Activated CD4-positive, alpha-beta T cell treated with anti-CD3 and anti-CD28 coated beads for 4 hours (primary cell): ENCODE data around the gene STAT5A.

ENCODE experiments used
- DNase-seq, 2 donors: peaks; one replicate each; pipeline ENCODE4 v3.0.0-alpha.2; 2020

STAT5A gene

DNA sequence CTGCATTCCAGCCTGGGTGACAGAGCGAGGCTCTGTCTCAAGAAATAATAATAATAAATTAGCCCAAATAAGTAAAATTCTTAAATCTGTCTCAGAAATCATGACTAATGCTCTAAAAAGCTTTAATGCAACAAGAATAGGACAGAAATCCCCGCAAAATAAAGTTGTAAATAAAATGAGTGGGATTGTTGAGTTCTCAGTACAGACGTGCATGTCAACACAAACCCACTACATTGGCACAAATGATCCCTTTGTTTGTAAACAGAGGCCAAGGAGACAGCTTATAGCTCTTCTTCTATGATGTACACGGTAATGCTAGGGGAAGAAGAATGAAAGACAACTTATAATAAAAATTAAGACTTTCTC lies 18.1 kb upstream of the STAT5A start:
- DNase-seq = no peak

GRCh38 chr17:42270596-42270995 lies 17.7 kb upstream of the STAT5A start:
- DNase-seq = no peak

DNA sequence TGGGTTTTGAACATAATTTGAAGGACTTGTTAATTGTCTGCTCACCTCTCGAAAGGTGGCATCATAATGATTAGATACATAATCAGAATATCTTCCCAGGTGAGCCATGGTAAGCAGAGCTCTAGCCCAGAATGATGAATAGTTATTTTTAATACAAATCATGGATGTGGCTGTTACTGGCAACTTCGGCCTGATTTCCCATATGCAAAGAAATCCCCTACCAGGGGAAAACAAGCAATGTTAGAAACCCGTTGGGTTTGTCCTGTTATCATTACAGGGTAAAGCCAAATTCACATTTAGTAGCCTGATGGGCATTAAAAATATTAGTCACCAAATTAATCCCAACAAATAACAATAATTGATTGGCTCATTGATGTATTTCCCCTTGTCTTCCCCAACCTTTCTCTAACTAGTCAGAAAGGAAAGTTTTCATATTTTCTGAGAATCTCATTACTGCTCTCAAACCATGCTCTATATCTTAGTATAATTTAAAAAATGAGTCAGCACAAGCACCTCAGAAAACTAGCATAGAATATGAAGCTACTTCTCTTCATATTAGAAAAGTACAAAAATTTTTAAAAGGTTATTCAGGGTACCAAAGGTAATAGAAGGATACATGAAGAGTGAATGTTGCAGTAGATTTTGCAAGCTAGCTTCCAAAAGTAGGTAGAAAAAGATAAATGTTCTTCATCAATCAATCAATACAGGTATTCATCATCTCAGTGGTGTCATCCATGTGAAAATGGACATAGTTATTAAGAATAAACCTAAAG lies 17.1 kb upstream of the STAT5A start:
- DNase-seq = no peak

- DNase-seq = no peak
Observed at GRCh38 chr17:42271779-42272035, 16.6 kb upstream of the STAT5A start.

DNA sequence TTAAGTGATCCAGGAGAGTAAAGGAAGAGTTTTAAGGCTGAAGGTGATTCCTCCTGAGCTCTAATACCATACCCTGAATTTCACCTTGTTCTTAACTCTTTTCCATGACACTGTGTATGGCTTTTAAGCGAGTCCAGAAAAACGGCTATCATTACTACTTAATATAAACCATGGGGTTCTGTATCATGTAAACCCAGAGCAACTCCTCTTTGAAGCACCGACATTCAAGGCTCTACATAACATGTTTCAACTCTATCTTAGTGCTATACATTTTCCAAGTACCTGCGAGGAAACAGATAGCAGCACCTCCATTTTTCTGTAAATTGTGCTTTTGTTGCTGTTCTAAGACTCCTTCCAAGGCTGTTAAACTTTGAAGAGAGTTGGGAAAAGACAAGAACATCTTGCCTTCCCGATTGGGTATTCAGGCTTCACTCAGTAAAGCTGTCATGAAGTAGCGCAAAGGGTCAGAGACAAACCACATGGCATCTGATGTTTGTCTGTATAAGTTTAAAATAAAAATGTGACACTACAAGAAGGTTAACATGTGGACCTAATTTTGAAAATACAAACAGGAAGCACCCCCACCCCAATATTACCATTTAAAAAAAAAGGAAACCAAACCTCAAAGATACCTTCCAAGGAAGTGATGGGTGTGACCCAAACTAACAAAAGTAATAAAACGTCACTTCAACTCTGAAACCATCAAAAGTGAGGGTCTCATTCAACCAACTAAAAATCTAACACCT lies 16.0 kb upstream of the STAT5A start:
- no peak for DNase-seq

DNA sequence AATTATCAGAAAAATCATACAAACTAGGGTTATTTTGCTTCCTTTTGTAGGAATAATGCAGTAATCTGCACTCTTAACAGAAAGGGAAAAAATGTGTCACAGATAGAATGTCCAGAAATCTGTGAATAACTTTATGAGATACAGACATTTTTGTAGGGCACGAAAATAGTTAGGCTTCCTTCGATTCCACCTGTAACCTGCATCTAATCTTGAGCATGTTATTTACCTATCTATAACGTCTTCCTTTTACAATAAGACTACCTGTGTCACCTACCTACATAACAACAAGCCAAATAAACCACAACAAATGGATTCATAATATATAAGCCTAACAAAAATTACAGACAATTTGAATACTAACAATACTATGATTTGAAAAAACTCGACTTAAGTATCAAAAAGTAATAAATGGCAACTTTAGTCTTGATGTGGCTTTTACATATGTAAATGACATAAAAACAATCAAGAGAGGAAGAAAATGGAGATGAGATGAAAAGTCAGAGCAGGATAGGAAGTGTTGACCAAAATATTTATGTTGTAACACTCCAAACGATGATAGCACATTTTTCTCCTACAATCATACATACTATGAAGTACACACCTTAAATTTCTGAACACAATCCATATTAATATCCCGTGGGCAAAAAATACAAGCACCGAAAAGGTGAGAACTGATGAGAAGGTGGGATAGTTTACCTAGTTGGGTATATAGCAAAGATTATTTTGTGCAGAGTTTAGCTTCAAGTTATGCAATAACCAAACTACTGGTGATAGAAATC lies 14.6 kb upstream of the STAT5A start:
- no peak for DNase-seq

GRCh38 chr17:42274253-42274542 lies 14.1 kb upstream of the STAT5A start:
- DNase-seq = no peak

DNA sequence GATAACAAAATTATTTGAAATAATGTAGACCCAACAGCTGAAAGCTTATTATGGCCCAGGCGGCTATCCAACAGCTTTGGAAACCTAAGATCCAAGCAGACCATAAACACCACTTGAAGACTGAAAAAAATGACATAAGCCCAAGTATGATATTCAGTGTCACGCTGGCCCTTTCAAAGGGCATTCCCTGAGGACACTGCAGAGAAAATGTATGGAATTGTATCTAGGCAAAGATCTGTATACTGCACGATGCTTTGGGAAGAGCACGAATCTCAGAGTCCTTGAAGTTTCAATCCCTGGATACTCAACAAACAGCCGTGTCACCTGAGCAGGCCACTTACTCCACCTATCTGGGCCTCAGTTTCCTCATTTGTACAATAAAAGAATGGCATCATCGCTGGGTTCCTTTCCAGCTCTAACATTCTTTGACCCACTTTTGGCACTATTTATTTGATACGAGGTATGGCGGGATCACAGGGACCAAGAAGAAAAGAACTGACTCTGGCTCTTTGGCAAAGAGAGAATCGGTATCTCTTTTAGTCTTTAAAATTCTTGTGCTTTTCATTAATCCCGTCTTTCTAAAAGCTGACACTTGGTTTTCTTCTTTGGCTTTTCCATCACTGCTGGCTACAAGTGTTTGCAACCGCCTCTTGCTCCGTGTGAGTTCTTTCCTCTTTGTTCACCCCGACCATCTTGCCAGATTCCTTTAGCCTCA lies 13.3 kb upstream of the STAT5A start:
- no peak for DNase-seq

GRCh38 chr17:42275527-42276358 lies 12.6 kb upstream of the STAT5A start:
- peak; percentile 53 to 54 for DNase-seq

- DNase-seq = peak; percentile 59 to 65
Observed at GRCh38 chr17:42276359-42276608, 12.0 kb upstream of the STAT5A start, which contains the start of gene STAT5B. TSS of gene STAT5B (minus strand) at chr17:42276391. CDS start at chr17:42232127, 44,264 bp downstream.

GRCh38 chr17:42276609-42277341 lies 11.5 kb upstream of the STAT5A start:
- DNase-seq = peak; percentile 37 to 41

GRCh38 chr17:42277342-42277712 lies 11.0 kb upstream of the STAT5A start:
- DNase-seq = no peak

DNA sequence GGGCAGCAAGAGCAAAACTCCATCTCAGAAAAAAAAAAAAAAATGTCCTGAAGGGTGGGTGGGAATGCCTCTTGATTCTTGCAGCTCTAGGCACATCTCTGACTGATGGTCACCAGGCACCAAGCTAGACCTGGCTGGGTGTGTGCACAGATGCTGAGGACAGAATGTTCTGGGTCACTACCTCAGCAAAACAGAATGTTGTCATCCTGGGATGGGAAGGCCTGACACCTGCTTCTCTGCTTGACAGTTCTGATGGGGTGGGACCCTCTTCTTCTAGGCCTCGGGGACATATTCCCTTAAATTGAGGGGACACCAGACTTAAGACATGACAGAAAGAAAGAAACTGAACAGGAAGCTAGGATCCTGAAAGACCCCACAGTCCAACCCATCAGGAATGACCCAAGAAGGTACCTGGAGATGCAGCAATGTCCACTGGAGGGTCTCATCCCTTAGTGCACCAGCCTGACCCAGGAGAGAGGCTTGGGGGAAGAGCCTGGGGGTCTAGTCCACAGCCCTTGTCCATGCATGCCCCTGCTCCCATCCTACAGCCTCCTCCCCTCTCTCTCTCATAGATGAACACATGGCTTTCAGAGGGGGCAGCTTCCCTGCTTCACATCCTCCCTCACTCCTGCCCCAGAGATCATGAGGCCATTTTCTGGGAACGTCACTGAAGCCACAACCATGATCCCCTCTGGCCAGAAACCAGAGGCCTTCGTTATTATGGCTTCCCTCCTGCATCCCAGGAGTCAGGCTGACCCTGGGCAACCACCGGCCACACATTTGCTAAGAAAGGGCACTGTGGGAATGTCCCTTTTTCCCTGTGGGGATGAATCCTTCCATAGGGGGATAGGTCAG lies 8.3 kb upstream of the STAT5A start:
- DNase-seq = no peak

- no peak for DNase-seq
Observed at GRCh38 chr17:42281571-42282096, 6.7 kb upstream of the STAT5A start.

DNA sequence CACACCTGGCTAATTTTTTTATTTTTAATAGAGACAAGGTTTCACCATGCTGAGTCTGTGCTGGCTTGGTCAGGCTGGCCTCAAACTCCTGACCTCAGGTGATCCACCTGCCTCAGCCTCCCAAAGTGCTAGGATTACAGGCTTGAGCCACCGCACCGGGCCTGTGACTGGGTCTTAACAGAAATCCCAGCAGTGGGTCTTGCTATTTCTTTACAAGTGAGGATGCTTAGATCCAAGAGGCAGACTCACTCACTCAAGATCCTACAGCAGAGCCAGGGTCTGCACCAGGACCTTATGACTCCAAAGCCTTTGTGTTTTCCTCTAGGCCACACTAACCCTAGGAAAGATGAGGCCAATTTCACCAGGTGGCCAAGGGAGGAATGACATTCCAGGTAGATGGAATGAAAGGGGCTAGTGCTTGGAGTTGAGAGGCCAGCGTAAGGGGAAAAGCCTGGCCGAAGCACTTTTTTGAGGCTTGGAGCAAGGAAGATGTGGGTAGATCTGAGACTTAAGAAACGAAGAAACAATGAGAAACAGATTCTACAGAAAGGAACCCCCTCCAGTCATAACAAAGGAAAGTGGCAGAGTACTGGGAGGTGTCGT lies 5.7 kb upstream of the STAT5A start:
- no peak for DNase-seq

DNA sequence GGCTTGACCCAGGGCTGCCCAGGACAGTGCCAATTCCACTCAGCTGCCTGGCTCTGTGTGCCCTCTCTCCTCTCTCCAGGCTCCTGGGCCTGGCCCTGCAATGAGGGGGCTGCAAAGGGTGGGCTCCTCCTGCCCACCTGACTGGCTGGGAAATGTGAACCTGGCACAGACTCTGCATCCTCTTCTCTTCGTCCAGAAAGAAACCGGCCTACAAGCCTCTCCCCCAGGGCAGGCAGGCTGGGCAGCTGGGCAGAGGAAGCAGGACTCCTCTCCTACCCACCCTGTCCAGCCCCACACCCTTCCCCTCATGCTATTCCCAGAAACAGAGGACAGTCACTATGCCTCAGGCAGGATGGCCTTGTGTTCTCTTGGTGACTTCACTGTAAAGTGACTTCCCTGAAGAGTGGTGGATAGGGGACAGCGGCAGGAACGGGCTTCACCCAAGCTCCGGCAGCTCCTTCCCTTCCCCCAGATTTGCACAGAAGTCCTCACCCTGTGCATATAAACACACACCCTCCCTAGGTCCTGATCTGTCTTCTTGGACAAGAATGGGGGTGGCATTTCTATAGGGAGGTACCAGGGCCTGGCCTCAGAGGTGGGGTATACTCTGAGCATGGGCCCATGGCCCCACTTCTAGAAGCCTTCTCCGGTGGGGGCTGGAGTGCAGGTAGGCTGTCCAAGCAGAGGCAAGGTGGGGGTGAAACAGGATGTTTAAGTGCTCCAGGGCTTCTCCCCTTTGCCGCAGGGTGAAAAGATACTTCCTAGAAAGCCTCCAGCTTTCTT lies 4.9 kb upstream of the STAT5A start:
- DNase-seq = no peak

DNA sequence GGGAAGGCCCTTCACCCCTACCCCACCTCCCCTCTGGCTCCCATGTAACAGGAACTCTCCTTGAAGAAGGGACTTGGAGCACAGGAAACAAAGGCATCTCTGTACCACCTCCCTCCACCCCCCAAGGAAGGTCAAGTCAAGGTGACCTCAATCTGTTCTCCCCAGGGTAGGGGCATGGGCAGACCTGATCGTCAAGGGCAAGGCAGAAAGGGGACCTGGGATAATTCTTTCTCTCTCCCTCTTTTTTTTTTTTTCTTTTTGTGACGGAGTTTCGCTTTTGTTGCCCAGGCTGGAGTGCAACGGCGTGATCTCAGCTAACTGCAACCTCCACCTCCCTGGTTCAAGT lies 4.3 kb upstream of the STAT5A start:
- DNase-seq = no peak

GRCh38 chr17:42284566-42284965 lies 3.7 kb upstream of the STAT5A start:
- no peak for DNase-seq

- DNase-seq = no peak
Observed at GRCh38 chr17:42285346-42286050, 2.8 kb upstream of the STAT5A start.
